H1 (cell line): Measurements from ENCODE around the gene PDE9A. TPM values are rescaled to one million over a fixed set of nuclear protein-coding genes. Genes with fewer than 3 reads are reported as not detected.

Experiments
- CTCF ChIA-PET: fragments of 300-600 bp; sonication (Branson Sonifier 250); formaldehyde crosslinking; loops from one replicate; lab custom pipeline; 2021; ENCODE audit not compliant: partially characterized antibody; lab: Charles Lee
- POLR2A ChIA-PET: fragments of 300-600 bp; sonication (Branson Sonifier 250); formaldehyde crosslinking; loops from one replicate; lab custom pipeline; 2021; ENCODE audit warnings: inconsistent platforms; ENCODE audit not compliant: partially characterized antibody; lab: Charles Lee
- DNase-seq, 2 experiments: peaks; one replicate each; pipeline versions ENCODE4 v3.0.0 to v3.0.0-alpha.2; 2010 to 2022; ENCODE audit warnings: low spot score in 2 of 2, low read depth in 1 of 2, mixed read lengths in 1 of 2
- FAIRE-seq: peaks from 2 replicates; lab custom pipeline; 2011; peaks lifted over from hg19 to GRCh38; lab: Jason Lieb, UNC
- H2AFZ ChIP-seq: 2 replicates; pipeline ENCODE4 v1.8.1; 2012; ENCODE audit warnings: low read length, inconsistent platforms
- H2AK5ac ChIP-seq: 2 replicates; pipeline ENCODE4 v1.6.1; 2013; ENCODE audit warnings: low read depth, low read length
- H2BK120ac ChIP-seq: replicated peaks from 2 replicates; pipeline ENCODE3; 2013; ENCODE audit warnings: low read depth, low read length, inconsistent platforms
- H2BK12ac ChIP-seq: 2 replicates; pipeline ENCODE4 v1.6.1; 2013; ENCODE audit warnings: low read depth, low read length
- H2BK15ac ChIP-seq: 2 replicates; pipeline ENCODE4 v1.6.1; 2013; ENCODE audit warnings: low read length
- H2BK20ac ChIP-seq: 2 replicates; pipeline ENCODE4 v1.6.1; 2013; ENCODE audit warnings: low read length
- H2BK5ac ChIP-seq: 2 replicates; pipeline ENCODE4 v1.6.1; 2013; ENCODE audit warnings: low read depth, low read length
- H3K14ac ChIP-seq: 2 replicates; pipeline ENCODE4 v1.6.1; 2013; ENCODE audit warnings: inconsistent platforms; ENCODE audit not compliant: insufficient read length
- H3K18ac ChIP-seq: 2 replicates; pipeline ENCODE4 v1.6.1; 2013; ENCODE audit warnings: low read length; ENCODE audit errors: extremely low read depth
- H3K23ac ChIP-seq: 2 replicates; pipeline ENCODE4 v1.6.1; 2013; ENCODE audit warnings: inconsistent platforms; ENCODE audit not compliant: insufficient read length
- H3K23me2 ChIP-seq: 2 replicates; pipeline ENCODE4 v1.6.1; 2013; ENCODE audit warnings: low read depth, low read length
- H3K27ac ChIP-seq: 2 replicates; pipeline ENCODE4 v1.6.1; 2011; ENCODE audit warnings: low read depth, low read length, inconsistent platforms
- H3K27me3 ChIP-seq, 4 experiments: replicated peaks in 1 of 4; 1 replicate in 1 of 4; 2 replicates in 3 of 4; pipeline versions ENCODE4 v1.6.1 to v1.8.1; 2011 to 2013; ENCODE audit warnings: low read length in 3 of 4, mild to moderate bottlenecking in 3 of 4, inconsistent platforms in 2 of 4, mixed read lengths in 2 of 4, moderate library complexity in 1 of 4; ENCODE audit not compliant: control insufficient read depth in 3 of 4, insufficient read depth in 3 of 4; ENCODE audit errors: extremely low read depth in 1 of 4
- H3K36me3 ChIP-seq, 4 experiments: 2 replicates each; pipeline versions ENCODE4 v1.6.1 to v1.8.1; 2011 to 2013; ENCODE audit warnings: mild to moderate bottlenecking in 4 of 4, low read length in 3 of 4, moderate library complexity in 2 of 4, control low read depth in 1 of 4, inconsistent platforms in 1 of 4; ENCODE audit not compliant: insufficient read depth in 4 of 4, control insufficient read depth in 2 of 4
- H3K4ac ChIP-seq: replicated peaks from 2 replicates; pipeline ENCODE3; 2013; ENCODE audit warnings: low read length, low read depth, mixed read lengths, inconsistent platforms; ENCODE audit not compliant: insufficient read length
- H3K4me1 ChIP-seq, 4 experiments: replicated peaks in 1 of 4; 1 replicate in 1 of 4; 2 replicates in 3 of 4; pipeline versions ENCODE4 v1.6.1 to v1.8.1; 2011 to 2013; ENCODE audit warnings: low read length in 3 of 4, inconsistent platforms in 2 of 4, mixed read lengths in 1 of 4; ENCODE audit not compliant: insufficient read depth in 4 of 4, control insufficient read depth in 3 of 4
- H3K4me2 ChIP-seq, 2 experiments: 2 replicates each; pipeline versions ENCODE4 v1.6.1 to v1.8.1; 2011 to 2013; ENCODE audit warnings: low read depth in 2 of 2, low read length in 2 of 2, control low read depth in 1 of 2, inconsistent platforms in 1 of 2, mild to moderate bottlenecking in 1 of 2; ENCODE audit not compliant: insufficient read depth in 1 of 2
- H3K4me3 ChIP-seq, 4 experiments: fragments of 200-600, 300-600 bp in 1 of 4; sonication (generic), shearing (Covaris generic), sonication (Bioruptor Twin) in 1 of 4; 2 replicates each; pipeline versions ENCODE4 v1.5.1 to v1.8.1; 2011 to 2016; ENCODE audit warnings: low read length in 4 of 4, low read depth in 3 of 4, control low read depth in 2 of 4, inconsistent platforms in 2 of 4, mild to moderate bottlenecking in 2 of 4, mixed read lengths in 1 of 4, moderate library complexity in 1 of 4; ENCODE audit not compliant: insufficient read depth in 2 of 4; ENCODE audit errors: extremely low read depth in 1 of 4
- H3K56ac ChIP-seq: replicated peaks from 2 replicates; pipeline ENCODE3; 2013; ENCODE audit warnings: low read depth, mild to moderate bottlenecking, mixed read lengths, low read length, inconsistent platforms; ENCODE audit not compliant: insufficient read length
- H3K79me1 ChIP-seq: 2 replicates; pipeline ENCODE4 v1.6.1; 2013; ENCODE audit warnings: low read depth, low read length, control low read depth
- H3K79me2 ChIP-seq, 2 experiments: 2 replicates each; pipeline versions ENCODE4 v1.6.1 to v1.8.1; 2012 to 2013; ENCODE audit warnings: low read length in 2 of 2, mild to moderate bottlenecking in 2 of 2, inconsistent platforms in 1 of 2; ENCODE audit not compliant: insufficient read depth in 2 of 2, control insufficient read depth in 1 of 2
- H3K9ac ChIP-seq, 4 experiments: replicated peaks in 1 of 4; 1 replicate in 1 of 4; 2 replicates in 3 of 4; pipeline versions ENCODE4 v1.6.1 to v1.8.1; 2011 to 2013; ENCODE audit warnings: low read depth in 3 of 4, low read length in 3 of 4, control low read depth in 2 of 4, mild to moderate bottlenecking in 2 of 4, moderate library complexity in 2 of 4, inconsistent platforms in 1 of 4; ENCODE audit errors: extremely low read depth in 1 of 4
- H3K9me3 ChIP-seq, 2 experiments: 2 replicates each; pipeline versions ENCODE4 v1.6.1 to v1.8.1; 2012 to 2013; ENCODE audit warnings: mild to moderate bottlenecking in 2 of 2, moderate library complexity in 2 of 2, control low read depth in 1 of 2, inconsistent platforms in 1 of 2, low read depth in 1 of 2, low read length in 1 of 2, mixed read lengths in 1 of 2; ENCODE audit not compliant: insufficient read depth in 2 of 2
- H4K20me1 ChIP-seq, 2 experiments: replicated peaks in 1 of 2; 2 replicates each; pipeline versions ENCODE3 to v1.8.1; 2011 to 2013; ENCODE audit warnings: inconsistent platforms in 2 of 2, low read length in 2 of 2, mild to moderate bottlenecking in 1 of 2; ENCODE audit not compliant: insufficient read depth in 2 of 2, control insufficient read depth in 1 of 2
- H4K5ac ChIP-seq: 2 replicates; pipeline ENCODE4 v1.6.1; 2013; ENCODE audit warnings: low read length, low read depth, mixed read lengths, inconsistent platforms; ENCODE audit not compliant: insufficient read length
- H4K8ac ChIP-seq: 2 replicates; pipeline ENCODE4 v1.8.0; 2013; ENCODE audit warnings: mild to moderate bottlenecking, moderate library complexity, low read length, inconsistent platforms; ENCODE audit not compliant: insufficient read depth; ENCODE audit errors: extremely low read depth
- H4K91ac ChIP-seq: replicated peaks from 2 replicates; pipeline ENCODE3; 2013; ENCODE audit warnings: low read length, mixed read lengths, inconsistent platforms; ENCODE audit not compliant: insufficient read length
- BACH1 ChIP-seq: IDR thresholded peaks from 2 replicates; pipeline ENCODE4 v1.6.1; 2012; ENCODE audit warnings: low read length, improper control_type of control experiment
- CHD1 ChIP-seq: IDR thresholded peaks from 2 replicates; pipeline ENCODE4 v1.6.1; 2012; ENCODE audit warnings: low read depth, low read length, improper control_type of control experiment
- GTF2F1 ChIP-seq: IDR thresholded peaks from 2 replicates; pipeline ENCODE4 v1.6.1; 2012; ENCODE audit warnings: low read depth, low read length, improper control_type of control experiment, borderline replicate concordance
- HDAC6 ChIP-seq: IDR thresholded peaks from one replicate; pipeline ENCODE4 v1.7.1; 2012; ENCODE audit warnings: low read depth, mild to moderate bottlenecking, inconsistent platforms, low read length, moderate library complexity
- KDM4A ChIP-seq: IDR thresholded peaks from one replicate; pipeline ENCODE4 v1.7.1; 2012; ENCODE audit warnings: low read depth, mild to moderate bottlenecking, moderate library complexity, low read length, inconsistent platforms; ENCODE audit not compliant: severe bottlenecking
- MAFK ChIP-seq: IDR thresholded peaks from 2 replicates; pipeline ENCODE4 v1.6.1; 2012; ENCODE audit warnings: low read depth, mild to moderate bottlenecking, improper control_type of control experiment, low read length
- POLR2A ChIP-seq, 2 experiments: IDR thresholded peaks; 1 replicate in 1 of 2; 2 replicates in 1 of 2; pipeline ENCODE4 v1.6.1; 2011; ENCODE audit warnings: low read depth in 2 of 2, low read length in 2 of 2, mild to moderate bottlenecking in 2 of 2; ENCODE audit errors: control extremely low read depth in 1 of 2
- POLR2AphosphoS5 ChIP-seq: IDR thresholded peaks from 2 replicates; pipeline ENCODE4 v1.6.1; 2011; ENCODE audit warnings: low read depth, low read length
- RXRA ChIP-seq: IDR thresholded peaks from 2 replicates; pipeline ENCODE4 v1.6.1; 2011; ENCODE audit warnings: low read depth, mild to moderate bottlenecking, low read length, moderate library complexity; ENCODE audit not compliant: insufficient read depth
- SIRT6 ChIP-seq: IDR thresholded peaks from one replicate; pipeline ENCODE4 v1.7.1; 2012; ENCODE audit warnings: low read length, inconsistent platforms
- SP1 ChIP-seq: IDR thresholded peaks from 2 replicates; pipeline ENCODE4 v1.6.1; 2011; ENCODE audit warnings: low read depth, low read length
- SP2 ChIP-seq: IDR thresholded peaks from 2 replicates; pipeline ENCODE4 v1.6.1; 2012; ENCODE audit warnings: mild to moderate bottlenecking, low read length, inconsistent platforms
- SP4 ChIP-seq: IDR thresholded peaks from 2 replicates; pipeline ENCODE4 v1.6.1; 2012; ENCODE audit warnings: low read length, inconsistent platforms
- SRF ChIP-seq: IDR thresholded peaks from 2 replicates; pipeline ENCODE4 v1.6.1; 2011; ENCODE audit warnings: mild to moderate bottlenecking, low read depth, low read length, moderate library complexity
- TEAD4 ChIP-seq: IDR thresholded peaks from 2 replicates; pipeline ENCODE4 v1.6.1; 2012; ENCODE audit warnings: low read depth, low read length, inconsistent platforms, mixed read lengths
- WGBS, 2 experiments: shearing (Covaris generic) in 1 of 2; methylation state at CpG; one replicate each; pipeline versions ENCODE4 v1.1.6 to v1.1.7; 2013 to 2015; ENCODE audit warnings: low lambda C conversion rate in 2 of 2, mixed read lengths in 2 of 2, inconsistent platforms in 1 of 2, low coverage in 1 of 2, missing lambda C conversion rate in 1 of 2; ENCODE audit not compliant: insufficient replicate concordance in 2 of 2, insufficient coverage in 1 of 2, insufficient read length in 1 of 2; ENCODE audit errors: extremely low coverage in 1 of 2, missing lambda C conversion rate in 1 of 2; 5-methylcytosine and 5-hydroxymethylcytosine counted together
- polyA plus RNA-seq, 7 experiments: library from polyadenylated mRNA; depleted of rRNA in 3 of 7; stranded (reverse) in 5 of 7; unstranded in 2 of 7; fragments of >200 nt in 5 of 7; fragments of 200-250 nt in 2 of 7; gene quantifications; 1 replicate in 5 of 7; 2 replicates in 1 of 7; 4 replicates in 1 of 7; pipeline versions ENCODE4 v1.2.1 to v1.2.3, GENCODE V29; 2011 to 2013; ENCODE audit warnings: missing spikeins in 2 of 7, mixed read lengths in 2 of 7
- total RNA-seq: library from RNA; stranded (reverse); fragmentation: NEBNext Ultra II Directional; extraction: Animal tissue kit (Norgen Biotek cat#: 25700); gene quantifications from 2 replicates; pipeline ENCODE4 v1.2.1, GENCODE V29; 2021
- TF ChIP-seq, protein P1 (sequence below): IDR thresholded peaks from 2 replicates; pipeline ENCODE4 v1.6.1; 2012; ENCODE audit warnings: inconsistent platforms

Gene PDE9A
- total and polyA plus RNA-seq, 2 of the 8 experiments (the other 6 are each of a cell fraction or from before 2014, with no cell fraction given): 39.2 to 45.9 TPM

DNA sequence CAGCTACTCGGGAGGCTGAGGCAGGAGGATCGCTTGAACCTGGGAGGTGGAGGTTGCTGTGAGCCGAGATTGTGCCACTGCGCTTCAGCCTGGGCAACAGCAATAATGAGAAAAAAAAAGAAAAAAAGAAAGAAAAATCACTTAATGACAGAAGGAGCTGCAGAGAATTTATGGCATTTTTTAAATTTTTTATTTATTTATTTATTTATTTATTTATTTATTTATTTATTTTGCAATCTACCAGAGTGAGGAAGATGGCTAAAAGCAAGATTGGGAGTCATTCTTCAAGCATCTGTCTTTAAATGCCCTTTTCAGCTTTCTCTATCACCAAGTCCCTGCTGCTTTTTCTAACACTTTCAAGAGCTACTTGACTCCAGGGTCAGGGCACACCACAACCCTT lies 134.2 kb downstream of the PDE9A start:
- Histone ChIP-seq H3K27ac (no peak overlapping the region), H3K79me2 (no peaks in the 10 kb centered on the region), H3K4me3 (no peak overlapping the region), H3K23ac (no peak overlapping the region), H4K8ac (no peak overlapping the region), H3K4me2 (no peak overlapping the region), H3K18ac (no peak overlapping the region), H3K79me1 (no peaks in the 10 kb centered on the region), H3K27me3 (peaks cover 0 to 7% (median 2%) of the 10 kb centered on the region in 4 experiments; a peak in 3 of 7 replicates), H2BK120ac (no peak overlapping the region), H2BK15ac (no peak overlapping the region), H3K36me3 (no peaks in the 10 kb centered on the region), H2BK5ac (no peak overlapping the region), H4K5ac (no peak overlapping the region), H3K9me3 (peaks cover 0 to 4% of the 10 kb centered on the region in 2 experiments; a peak in 3 of 4 replicates), H2BK12ac (no peak overlapping the region), H3K14ac (no peak overlapping the region), H2AFZ (no peak overlapping the region), H2AK5ac (no peak overlapping the region), H3K4ac (no peak overlapping the region), H3K56ac (no peak overlapping the region), H4K20me1 (no peaks in the 10 kb centered on the region), H3K4me1 (peaks cover 6 to 12% (median 9%) of the 10 kb centered on the region in 4 experiments), H3K9ac (no peak overlapping the region), H4K91ac (no peak overlapping the region), H3K23me2 (0 out of 2 replicates have a peak, but pooled peaks cover 5% of the 10 kb centered on the region), H2BK20ac (no peak overlapping the region)
- CTCF ChIA-PET: interaction anchor here (0.6 to 1.8 kb wide), 3 partner anchors 9 to 110 kb away, joined by 3 to 6 read pairs (median 3); no protein-coding TSS in a partner anchor
- no peak for DNase-seq
- FAIRE-seq: no peak
- 90% methylated on average over 4 of the region's 4 CpGs; no CpG with 5 or more reads in 1 of the 2 experiments for WGBS, 2 experiments
- POLR2A ChIA-PET: interaction anchor here (0.9 to 1.3 kb wide), 2 partner anchors 9 to 34 kb away, joined by 3 to 7 read pairs; no protein-coding TSS in a partner anchor
- TF ChIP-seq RXRA (no peak), SP4 (no peak), SIRT6 (no peak), BACH1 (no peak), GTF2F1 (no peak), TEAD4 (no peak), SP1 (no peak), SP2 (no peak), POLR2A (IDR thresholded peaks at IDR 0.05; ENCODE audit: control extremely low read depth in 1 of 2, low read depth in 2 of 2, low read length in 2 of 2) (no peak), HDAC6 (no peak), POLR2AphosphoS5 (no peak), CHD1 (no peak), KDM4A (no peak), SRF (no peak), MAFK (no peak)
- TF ChIP-seq, protein P1, sequence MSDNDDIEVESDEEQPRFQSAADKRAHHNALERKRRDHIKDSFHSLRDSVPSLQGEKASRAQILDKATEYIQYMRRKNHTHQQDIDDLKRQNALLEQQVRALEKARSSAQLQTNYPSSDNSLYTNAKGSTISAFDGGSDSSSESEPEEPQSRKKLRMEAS: no peak
